Measurements from ENCODE around the gene ATXN7L3. TPM values are rescaled to one million over a fixed set of nuclear protein-coding genes. Genes with fewer than 3 reads are reported as not detected.

ATXN7L3 gene
- total and polyA plus RNA-seq, 10 of the 15 experiments (the other 5 are each of a cell fraction or from before 2014, with no cell fraction given) = 0.71 to 78.7 (median 32.7) TPM

GRCh38 chr17:44220213-44221083 is 20.8 kb upstream of the ATXN7L3 start (continued):
- no peak for TF ChIP-seq ZBTB40 (IDR thresholded peaks at IDR 0.05; ENCODE audit: borderline replicate concordance)
- no peak for TF ChIP-seq ZNF217 (IDR thresholded peaks at IDR 0.05)
- TF ChIP-seq RUNX3 (IDR thresholded peaks at IDR 0.05; ENCODE audit: low read length) = no peak
- peak; percentile 61 for TF ChIP-seq POLR2AphosphoS5 (IDR thresholded peaks at IDR 0.05; ENCODE audit: low read length)
- no peak for TF ChIP-seq NFIC (IDR thresholded peaks at IDR 0.05; ENCODE audit: low read depth, low read length)
- TF ChIP-seq RBBP5 (conservative IDR thresholded peaks at IDR 0.05) = no peak
- TF ChIP-seq HDAC2 (IDR thresholded peaks at IDR 0.05) = no peak
- no peak for TF ChIP-seq RFX5 (IDR thresholded peaks at IDR 0.05; ENCODE audit: low read depth, low read length)
- no peak for TF ChIP-seq TBL1XR1 (IDR thresholded peaks at IDR 0.05; ENCODE audit: low read depth, low read length)
- no peak for TF ChIP-seq TCF7 (IDR thresholded peaks at IDR 0.05; ENCODE audit: borderline replicate concordance)
- TF ChIP-seq CHD4 (IDR thresholded peaks at IDR 0.05) = no peak
- no peak for TF ChIP-seq NR2F1 (conservative IDR thresholded peaks at IDR 0.05)
- no peak for TF ChIP-seq TCF3 (IDR thresholded peaks at IDR 0.05; ENCODE audit: borderline replicate concordance, insufficient read depth, low read depth, low read length)
- no peak for TF ChIP-seq SPI1 (IDR thresholded peaks at IDR 0.05; ENCODE audit: borderline replicate concordance, insufficient read depth, low read depth, low read length)
- no peak for TF ChIP-seq RAD21 (IDR thresholded peaks at IDR 0.05; ENCODE audit: insufficient read depth, low read depth, low read length)
- TF ChIP-seq CHD1 (IDR thresholded peaks at IDR 0.05; ENCODE audit: low read depth, low read length) = no peak
- no peak for TF ChIP-seq CREM (IDR thresholded peaks at IDR 0.05; ENCODE audit: low read depth)
- no peak for TF ChIP-seq CEBPZ (IDR thresholded peaks at IDR 0.05; ENCODE audit: low read depth, low read length)
- peak; percentile 79 for TF ChIP-seq MLLT1 (IDR thresholded peaks at IDR 0.05)
- TF ChIP-seq TAF1 (IDR thresholded peaks at IDR 0.05; ENCODE audit: borderline replicate concordance, low read depth, low read length) = 0 out of 2 replicates have a peak, but pooled peaks have one; percentile 16
- TF ChIP-seq RELB (IDR thresholded peaks at IDR 0.05; ENCODE audit: low read depth) = 0 out of 2 replicates have a peak, but pooled peaks have one; percentile 40
